Bronchial epithelial cell (primary cell): Measurements from ENCODE around the gene SPCS3. TPM values are rescaled to one million over a fixed set of nuclear protein-coding genes. Genes with fewer than 3 reads are reported as not detected.
"Not testable (repeated sequence)": the region's sequence is repeated elsewhere in the genome, so short reads cannot be mapped to it uniquely, and the experiment has no call there.

Experiments used
- DNase-seq: peaks from one replicate; pipeline ENCODE4 v3.0.0-alpha.2; 2010; ENCODE audit warnings: low read depth
- FAIRE-seq: peaks from 2 replicates; lab custom pipeline; 2011; peaks lifted over from hg19 to GRCh38; lab: Jason Lieb, UNC
- H3K27me3 ChIP-seq: 2 replicates; pipeline ENCODE4 v1.5.1; 2011; ENCODE audit warnings: low read length; ENCODE audit not compliant: control insufficient read depth, insufficient read depth
- H3K36me3 ChIP-seq: 2 replicates; pipeline ENCODE4 v1.5.1; 2011; ENCODE audit warnings: low read length; ENCODE audit not compliant: control insufficient read depth, insufficient read depth
- H3K4me3 ChIP-seq: 2 replicates; pipeline ENCODE4 v1.5.1; 2011; ENCODE audit warnings: mild to moderate bottlenecking, low read depth, low read length, control low read depth
- CTCF ChIP-seq: IDR thresholded peaks from 2 replicates; pipeline ENCODE4 v1.5.1; 2011; ENCODE audit warnings: mild to moderate bottlenecking, moderate library complexity, low read length, control low read depth, inconsistent platforms; ENCODE audit not compliant: insufficient read depth, severe bottlenecking
- total RNA-seq: library from RNA; depleted of rRNA; stranded (reverse); fragments of >200 nt; gene quantifications from 2 replicates; pipeline ENCODE4 v1.2.1, GENCODE V29; 2014

SPCS3 gene
- total RNA-seq, 1 donor from 2014 or later = 143 TPM

GRCh38 chr4:176319151-176319703 lies 539 bp upstream of the SPCS3 start:
- TF ChIP-seq CTCF = no peak
- Histone ChIP-seq H3K27me3 (no peaks in the 10 kb centered on the region), H3K4me3 (peak overlapping the region; percentile 80), H3K36me3 (no peaks in the 10 kb centered on the region)
- no peak for DNase-seq
- FAIRE-seq = no peak

GRCh38 chr4:176320340-176320975 lies 692 bp downstream of the SPCS3 start:
- Histone ChIP-seq H3K36me3 (no peaks in the 10 kb centered on the region), H3K27me3 (no peaks in the 10 kb centered on the region), H3K4me3 (peak overlapping the region; percentile 80)
- no peak for TF ChIP-seq CTCF
- FAIRE-seq = no peak
- peak; percentile 77 for DNase-seq

- Histone ChIP-seq H3K27me3 (no peaks in the 10 kb centered on the region), H3K4me3 (peak overlapping the region; percentile 80), H3K36me3 (no peaks in the 10 kb centered on the region)
- TF ChIP-seq CTCF = no peak
- FAIRE-seq (no peak), DNase-seq (peak; percentile 12)
Observed at GRCh38 chr4:176320976-176321361, 1.2 kb downstream of the SPCS3 start.

GRCh38 chr4:176321589-176321988 lies 1.8 kb downstream of the SPCS3 start:
- H3K4me3 ChIP-seq = peak overlapping the region; percentile 80
- no peak for DNase-seq
- no peak for FAIRE-seq
- H3K36me3 ChIP-seq = no peaks in the 10 kb centered on the region
- TF ChIP-seq CTCF = no peak
- H3K27me3 ChIP-seq = no peaks in the 10 kb centered on the region

- DNase-seq (no peak), FAIRE-seq (no peak)
- Histone ChIP-seq H3K27me3 (no peaks in the 10 kb centered on the region), H3K4me3 (no peak overlapping the region), H3K36me3 (no peaks in the 10 kb centered on the region)
- no peak for TF ChIP-seq CTCF
Observed at GRCh38 chr4:176323511-176324160, 3.9 kb downstream of the SPCS3 start.

GRCh38 chr4:176324876-176325275 lies 5.1 kb downstream of the SPCS3 start:
- FAIRE-seq, H3K36me3 ChIP-seq, H3K4me3 ChIP-seq, H3K27me3 ChIP-seq, DNase-seq: not testable (repeated sequence)
